KBM-7 (cell line): Measurements from ENCODE around the gene CCL7.

ENCODE experiments used
- DNase-seq: peaks from one replicate; pipeline ENCODE4 v3.0.0-alpha.2; 2015
- in situ Hi-C: fragments of 300-500 bp; cut with MboI; formaldehyde crosslinking; loops from 2 replicates; pipeline ENCODE4 v1.14.3; 2020; ENCODE audit warnings: low sequenced_read_pairs, low pct_unique_long_range_greater_than_20kb, mixed read lengths

Gene CCL7

GRCh38 chr17:34312080-34312479 lies 42.1 kb downstream of the CCL7 start:
- in situ Hi-C loops, result no loop called here
- DNase-seq, result no peak

DNA sequence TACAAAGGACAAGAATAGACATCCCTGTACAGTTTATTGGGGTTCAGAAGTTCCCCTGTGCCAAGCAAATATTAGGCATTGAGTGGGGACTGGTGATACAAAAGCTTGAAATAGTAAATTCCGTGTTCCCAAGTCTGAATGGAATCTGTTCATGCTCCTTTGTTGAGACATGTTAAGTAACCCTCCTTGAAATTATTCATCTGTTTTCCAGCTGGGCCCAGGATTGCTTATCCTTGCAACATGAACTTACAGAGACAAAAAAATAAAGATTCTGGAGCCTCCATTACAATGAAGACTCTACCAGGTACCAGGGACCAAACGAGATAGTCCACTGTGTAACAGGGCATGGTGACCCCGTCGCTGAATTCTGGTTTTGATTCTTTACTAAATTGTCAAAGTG lies 43.1 kb downstream of the CCL7 start:
- in situ Hi-C loops, result no loop called here
- DNase-seq, result no peak

GRCh38 chr17:34314279-34314678 lies 44.3 kb downstream of the CCL7 start:
- DNase-seq, result no peak
- in situ Hi-C loops, result no loop called here

DNA sequence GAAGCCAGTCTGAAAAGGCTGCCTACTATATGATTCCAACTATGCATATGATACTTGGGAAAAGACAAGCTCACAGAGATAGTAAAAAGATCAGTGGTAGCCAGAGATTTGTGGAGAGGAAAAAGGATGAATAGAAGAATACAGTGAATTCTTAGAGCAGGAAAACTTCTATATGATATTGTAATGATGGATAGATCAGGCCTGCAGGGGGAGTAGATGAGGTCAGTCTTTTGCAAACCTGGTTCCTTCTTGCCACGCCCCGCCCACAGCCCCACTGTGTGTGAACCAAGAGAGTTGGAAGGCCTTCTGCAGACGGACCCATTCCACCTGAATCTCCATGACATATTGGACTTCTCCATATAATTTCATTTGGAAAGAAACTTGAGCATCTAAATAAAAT lies 48.5 kb downstream of the CCL7 start:
- DNase-seq, result peak; percentile 16
- in situ Hi-C loops, result no loop called here

DNA sequence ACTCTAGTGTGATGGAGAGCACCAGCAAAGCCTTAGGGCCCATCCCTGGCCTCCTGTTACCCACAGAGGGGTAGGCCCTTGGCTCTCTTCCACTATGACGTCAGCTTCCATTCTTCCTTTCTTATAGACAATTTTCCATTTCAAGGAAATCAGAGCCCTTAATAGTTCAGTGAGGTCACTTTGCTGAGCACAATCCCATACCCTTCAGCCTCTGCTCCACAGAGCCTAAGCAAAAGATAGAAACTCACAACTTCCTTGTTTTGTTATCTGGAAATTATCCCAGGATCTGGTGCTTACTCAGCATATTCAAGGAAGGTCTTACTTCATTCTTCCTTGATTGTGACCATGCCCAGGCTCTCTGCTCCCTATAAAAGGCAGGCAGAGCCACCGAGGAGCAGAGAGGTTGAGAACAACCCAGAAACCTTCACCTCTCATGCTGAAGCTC lies 49.0 kb downstream of the CCL7 start, which contains the start of gene CCL8:
Gene CCL8, plus strand, starts transcription at position 397 of the 445 bp plus-strand sequence. CDS start 67 bp downstream, outside the sequence.
- DNase-seq, result no peak
- in situ Hi-C loops, result no loop called here
